ENCODE measurements around the gene TMEM129.

The TMEM129 gene

DNA sequence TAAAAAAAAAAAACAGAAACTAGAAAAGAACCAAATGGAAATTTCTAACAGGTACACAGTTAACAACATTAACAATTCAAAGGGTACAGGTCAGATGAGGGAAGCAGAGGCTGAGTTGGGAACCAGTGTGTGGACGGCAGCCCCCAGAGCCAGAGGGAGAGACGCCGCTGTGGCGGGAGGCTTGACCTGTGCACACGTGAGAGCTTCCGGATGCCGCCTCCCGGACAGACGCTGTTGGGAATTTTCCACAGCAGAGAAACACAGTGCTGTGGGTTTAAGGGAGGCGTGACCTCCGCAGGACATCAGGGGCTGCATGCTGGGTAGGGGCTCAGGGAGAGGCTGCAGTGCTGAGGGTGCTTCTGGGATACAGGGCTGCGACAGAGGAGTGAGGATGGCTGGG lies 22.4 kb upstream of the TMEM129 start:
- FAIRE-seq: no peak

DNA sequence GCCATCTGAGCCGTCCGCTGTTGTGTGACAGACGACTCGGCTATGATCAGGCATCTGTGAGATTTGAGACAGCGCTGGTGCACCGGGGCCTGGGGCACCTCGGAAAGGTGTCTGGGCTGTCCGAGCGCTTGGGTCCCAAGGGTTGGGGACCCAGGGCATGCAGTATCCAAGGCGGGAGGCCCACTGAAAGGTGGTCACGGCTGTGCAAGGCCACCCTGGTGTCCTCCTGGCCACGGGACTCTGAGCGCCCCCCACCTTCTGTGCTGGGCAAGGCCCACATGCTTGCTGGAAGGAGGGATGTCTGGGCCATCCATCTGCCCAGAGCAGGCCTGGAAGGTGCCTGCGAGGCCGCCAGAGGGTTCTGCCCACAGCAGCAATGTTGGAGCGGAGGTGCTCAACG lies 20.1 kb upstream of the TMEM129 start:
- FAIRE-seq: no peak

DNA sequence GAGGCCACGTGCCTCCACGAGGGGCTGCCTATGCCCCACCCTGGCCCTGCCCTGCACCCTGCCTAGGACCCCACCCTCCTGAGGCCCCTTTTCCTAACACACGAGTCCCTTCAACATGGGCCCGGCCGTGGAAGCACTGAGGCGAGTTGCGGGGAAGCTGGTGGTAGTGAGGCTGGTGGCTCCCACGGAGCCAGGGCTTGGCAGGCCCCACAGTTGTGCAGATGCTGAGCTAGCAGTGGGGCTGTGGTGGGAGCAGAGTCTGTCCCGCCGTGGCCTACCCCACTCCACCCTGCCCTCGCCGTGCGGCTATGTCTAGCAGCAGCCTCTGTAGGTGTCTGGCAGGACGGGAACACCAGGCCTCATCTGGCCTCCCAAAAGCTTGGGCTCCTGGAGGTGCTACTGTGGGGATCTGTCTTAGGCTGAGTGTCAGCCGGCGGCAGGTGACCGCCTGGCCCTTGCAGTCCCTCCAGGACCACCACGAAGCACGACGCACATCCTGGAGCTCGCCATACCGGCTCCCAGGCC lies 19.0 kb upstream of the TMEM129 start:
- no peak for FAIRE-seq

DNA sequence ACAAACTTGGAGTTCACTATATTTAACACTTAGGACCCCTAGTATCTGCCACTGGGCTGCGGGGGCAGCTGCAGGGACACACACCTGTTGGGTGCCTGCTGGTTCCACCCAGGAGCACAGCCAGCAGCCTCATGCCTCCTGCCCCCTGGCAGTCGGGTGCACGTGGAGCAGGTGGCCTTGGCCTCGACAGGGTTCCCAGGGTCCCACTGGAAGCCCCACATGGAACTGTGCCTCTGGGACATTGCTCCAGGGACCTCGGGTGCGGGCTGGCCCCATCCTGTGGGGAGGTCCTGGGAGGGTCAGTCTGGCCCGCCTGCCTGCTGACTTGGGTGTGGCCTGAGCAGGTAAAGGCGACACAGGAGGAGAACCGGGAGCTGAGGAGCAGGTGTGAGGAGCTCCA lies 18.2 kb upstream of the TMEM129 start:
- no peak for FAIRE-seq

GRCh38 chr4:1738410-1738809 lies 17.3 kb upstream of the TMEM129 start:
- FAIRE-seq: no peak

DNA sequence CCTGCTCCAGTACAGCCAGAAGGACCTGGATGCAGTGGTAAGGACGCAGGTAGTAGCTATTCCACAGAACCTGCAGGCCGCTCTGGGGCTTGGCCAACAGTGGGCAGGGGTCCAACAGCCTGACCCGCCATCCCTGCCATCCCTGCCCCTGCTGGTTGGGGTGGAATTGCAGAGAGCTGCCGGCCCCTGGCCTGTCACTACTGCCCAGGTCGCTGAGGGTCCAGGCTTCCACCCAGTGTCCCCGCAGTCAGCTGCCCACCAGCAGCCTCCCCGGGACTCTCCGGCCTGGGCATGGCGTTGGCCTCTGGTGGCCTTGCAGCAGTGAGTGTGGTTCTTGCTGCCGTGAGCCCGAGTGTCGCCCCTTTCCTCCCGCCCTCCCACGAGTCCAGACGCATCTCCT lies 16.5 kb upstream of the TMEM129 start:
- no peak for FAIRE-seq

- FAIRE-seq: no peak
These were observed 15.7 kb upstream of the TMEM129 start for GRCh38 chr4:1736812-1737211.

GRCh38 chr4:1735215-1735614 lies 14.1 kb upstream of the TMEM129 start:
- FAIRE-seq: no peak

DNA sequence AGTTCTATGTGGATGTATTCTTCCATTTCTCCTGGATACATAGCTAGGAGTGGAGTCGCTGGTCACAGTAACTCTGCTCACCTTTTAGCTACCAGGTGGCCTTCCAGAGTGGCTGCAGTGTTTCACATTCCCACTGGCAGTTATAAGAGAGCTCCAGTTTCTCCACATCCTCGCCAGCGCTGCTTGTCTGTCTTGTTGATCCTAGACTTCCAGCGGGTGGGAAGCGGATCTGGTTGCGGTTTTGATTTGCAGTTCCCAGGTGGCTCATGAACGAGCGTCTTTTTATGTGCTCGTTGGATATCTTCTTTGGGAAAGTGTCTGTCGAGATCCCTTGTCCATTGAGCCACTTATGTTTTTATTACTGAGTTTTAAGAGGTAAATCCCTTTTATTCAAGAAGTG lies 11.8 kb upstream of the TMEM129 start:
- FAIRE-seq: no peak

DNA sequence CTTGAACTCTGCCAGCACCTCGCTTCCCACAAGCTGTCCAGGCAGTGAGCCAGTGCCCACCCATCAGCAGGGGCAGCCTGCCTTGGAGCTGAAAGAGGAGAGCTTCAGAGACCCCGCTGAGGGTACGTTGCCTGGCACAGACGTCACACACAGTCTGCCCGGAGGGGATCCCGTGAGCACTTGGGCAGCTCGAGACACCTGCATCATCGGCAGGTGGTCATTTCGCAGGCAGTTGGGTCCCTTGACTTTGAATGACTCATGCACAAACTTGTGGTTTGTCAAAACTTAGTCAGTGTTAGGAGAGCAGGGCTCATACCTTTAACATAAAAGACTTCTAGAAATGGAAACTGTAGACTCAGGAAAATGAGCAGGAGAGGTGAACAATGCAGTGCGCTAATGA lies 10.1 kb upstream of the TMEM129 start:
- FAIRE-seq: no peak

- no peak for FAIRE-seq
These were observed 9.5 kb upstream of the TMEM129 start for GRCh38 chr4:1730532-1731135.

DNA sequence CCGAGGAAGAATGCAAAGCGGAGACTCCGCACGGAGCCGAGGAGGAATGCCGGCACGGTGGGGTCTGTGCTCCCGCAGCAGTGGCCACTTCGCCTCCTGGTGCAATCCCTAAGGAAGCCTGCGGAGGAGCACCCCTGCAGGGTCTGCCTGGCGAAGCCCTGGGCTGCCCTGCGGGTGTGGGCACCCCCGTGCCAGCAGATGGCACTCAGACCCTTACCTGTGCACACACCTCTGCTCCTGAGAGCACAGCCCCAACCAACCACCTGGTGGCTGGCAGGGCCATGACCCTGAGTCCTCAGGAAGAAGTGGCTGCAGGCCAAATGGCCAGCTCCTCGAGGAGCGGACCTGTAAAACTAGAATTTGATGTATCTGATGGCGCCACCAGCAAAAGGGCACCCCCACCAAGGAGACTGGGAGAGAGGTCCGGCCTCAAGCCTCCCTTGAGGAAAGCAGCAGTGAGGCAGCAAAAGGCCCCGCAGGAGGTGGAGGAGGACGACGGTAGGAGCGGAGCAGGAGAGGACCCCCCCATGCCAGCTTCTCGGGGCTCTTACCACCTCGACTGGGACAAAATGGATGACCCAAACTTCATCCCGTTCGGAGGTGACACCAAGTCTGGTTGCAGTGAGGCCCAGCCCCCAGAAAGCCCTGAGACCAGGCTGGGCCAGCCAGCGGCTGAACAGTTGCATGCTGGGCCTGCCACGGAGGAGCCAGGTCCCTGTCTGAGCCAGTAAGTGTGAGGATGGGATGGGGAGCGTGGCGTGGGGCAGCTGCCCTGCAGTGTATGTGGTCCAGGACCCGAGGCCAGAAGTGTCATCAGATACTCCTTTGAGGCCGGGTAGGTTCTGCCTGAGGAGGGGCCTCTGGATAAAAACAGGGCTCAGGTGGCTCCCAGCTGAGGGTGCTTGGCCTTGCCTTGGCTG lies 7.2 kb upstream of the TMEM129 start:
- no peak for FAIRE-seq

GRCh38 chr4:1727117-1728031 lies 6.3 kb upstream of the TMEM129 start:
- no peak for FAIRE-seq

- peak; percentile 14 for FAIRE-seq
These were observed 5.2 kb upstream of the TMEM129 start for GRCh38 chr4:1726146-1726934.

GRCh38 chr4:1725521-1725920 lies 4.4 kb upstream of the TMEM129 start:
- FAIRE-seq: no peak

DNA sequence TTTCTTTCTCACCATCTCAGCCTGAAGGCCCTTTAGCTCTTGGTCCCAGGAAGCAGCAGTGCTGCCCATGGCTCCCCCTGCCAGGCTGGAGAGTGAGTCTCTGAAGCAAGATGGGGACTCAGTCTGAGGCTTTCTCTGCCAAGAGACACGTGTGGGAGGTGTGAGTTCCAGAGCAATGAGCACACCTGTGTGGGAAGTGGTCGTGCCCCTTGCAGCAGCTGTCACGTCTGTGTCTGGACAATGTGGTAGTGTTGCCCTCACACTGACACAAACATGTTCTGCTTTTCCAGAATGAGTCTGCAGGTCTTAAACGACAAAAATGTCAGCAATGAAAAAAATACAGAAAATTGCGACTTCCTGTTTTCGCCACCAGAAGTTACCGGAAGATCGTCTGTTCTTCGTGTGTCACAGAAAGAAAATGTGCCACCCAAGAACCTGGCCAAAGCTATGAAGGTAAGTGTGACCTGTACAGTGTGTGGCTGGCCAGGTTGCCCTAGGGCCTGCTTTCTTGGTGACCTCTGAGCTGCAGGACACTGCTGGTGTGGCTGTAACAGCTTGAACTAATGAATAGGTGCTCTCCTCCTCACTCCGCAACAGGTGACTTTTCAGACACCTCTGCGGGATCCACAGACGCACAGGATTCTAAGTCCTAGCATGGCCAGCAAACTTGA lies 2.1 kb upstream of the TMEM129 start:
- no peak for FAIRE-seq

GRCh38 chr4:1722551-1723118 lies 1.5 kb upstream of the TMEM129 start:
- FAIRE-seq: no peak

GRCh38 chr4:1721666-1722550 lies 785 bp upstream of the TMEM129 start:
- FAIRE-seq: no peak

- no peak for FAIRE-seq
These were observed 750 bp downstream of the TMEM129 start for GRCh38 chr4:1720163-1720983.

Measured in A204.1 (cell line).